Sigmoid colon (tissue), 4 donors: ENCODE measurements around the gene CFAP46.

Experiments
- CTCF ChIP-seq, 4 experiments: fragments of 450-650 bp in 3 of 4; fragments of 200-600 bp in 1 of 4; IDR thresholded peaks; one replicate each; pipeline ENCODE4 v1.5.1; 2016 to 2019; ENCODE audit warnings: antibody characterized with exemption in 4 of 4, mild to moderate bottlenecking in 3 of 4, moderate library complexity in 2 of 4
- POLR2AphosphoS5 ChIP-seq, 4 donors: sonication (generic); formaldehyde crosslinking; IDR thresholded peaks; one replicate each; pipeline ENCODE4 v1.6.1; 2017; ENCODE audit warnings: antibody characterized with exemption in 4 of 4

- TF ChIP-seq CTCF (IDR thresholded peaks at IDR 0.05) (no peak), POLR2AphosphoS5 (IDR thresholded peaks at IDR 0.05) (no peak)
Measured at GRCh38 chr10:132839061-132839460, 103.3 kb downstream of the CFAP46 start.
